Endothelial cell of umbilical vein (primary cell): ENCODE results near the gene PKP3. TPM values are rescaled to one million over a fixed set of nuclear protein-coding genes. Genes with fewer than 3 reads are reported as not detected.

Experiments
- BruUV-seq: library from RNA; stranded (reverse); fragments of 400-500 nt; replicated peaks from 2 replicates; lab custom pipeline; 2021; lab: Mats Ljungman, UMichigan
- CTCF ChIA-PET: fragments of 300-600, 350-600 bp; sonication (Branson Sonifier 250); formaldehyde crosslinking; loops from one replicate; lab custom pipeline; 2021; ENCODE audit warnings: antibody characterized with exemption, inconsistent platforms; lab: Charles Lee
- POLR2A ChIA-PET: fragments of 300-600, 350-600 bp; sonication (Branson Sonifier 250); formaldehyde crosslinking; loops from one replicate; lab custom pipeline; 2021; ENCODE audit warnings: antibody characterized with exemption, inconsistent platforms; lab: Charles Lee
- DNase-seq: peaks from one replicate; pipeline ENCODE4 v3.0.0-alpha.2; 2011; ENCODE audit warnings: low read depth, low spot score
- FAIRE-seq: peaks from 2 replicates; lab custom pipeline; 2011; peaks lifted over from hg19 to GRCh38; lab: Jason Lieb, UNC
- H2AFZ ChIP-seq: 2 replicates; pipeline ENCODE4 v1.6.0; 2012; ENCODE audit warnings: low read depth, low read length, control low read depth, inconsistent platforms
- H3K27ac ChIP-seq: 2 replicates; pipeline ENCODE4 v1.5.1; 2011; ENCODE audit warnings: low read depth, mild to moderate bottlenecking, control low read depth, low read length, moderate library complexity; ENCODE audit not compliant: insufficient read depth
- H3K27me3 ChIP-seq, 2 experiments: 2 replicates each; pipeline versions ENCODE4 v1.6.0 to v1.6.1; 2011; ENCODE audit warnings: low read length in 2 of 2, mixed read lengths in 1 of 2; ENCODE audit not compliant: control insufficient read depth in 2 of 2, insufficient read depth in 2 of 2
- H3K36me3 ChIP-seq, 2 experiments: 2 replicates in 1 of 2; 3 replicates in 1 of 2; pipeline ENCODE4 v1.5.1; 2011; ENCODE audit warnings: low read length in 2 of 2, mild to moderate bottlenecking in 1 of 2, moderate library complexity in 1 of 2; ENCODE audit not compliant: control insufficient read depth in 2 of 2, insufficient read depth in 2 of 2; ENCODE audit errors: extremely low read depth in 1 of 2
- H3K4me1 ChIP-seq: 3 replicates; pipeline ENCODE4 v1.5.1; 2011; ENCODE audit warnings: mild to moderate bottlenecking, low read length; ENCODE audit not compliant: control insufficient read depth, insufficient read depth; ENCODE audit errors: extremely low read depth
- H3K4me2 ChIP-seq: 2 replicates; pipeline ENCODE4 v1.6.1; 2011; ENCODE audit warnings: low read length, control low read depth, mixed read lengths; ENCODE audit not compliant: insufficient read depth
- H3K4me3 ChIP-seq, 3 experiments: fragments of 200-600 bp in 1 of 3; sonication (generic), shearing (Covaris generic) in 1 of 3; replicated peaks in 1 of 3; 2 replicates each; pipeline ENCODE4 v1.5.1; 2011 to 2016; ENCODE audit warnings: control low read depth in 3 of 3, low read length in 3 of 3, mild to moderate bottlenecking in 2 of 3, inconsistent platforms in 1 of 3, low read depth in 1 of 3, moderate library complexity in 1 of 3; ENCODE audit not compliant: insufficient read depth in 1 of 3
- H3K79me2 ChIP-seq: 2 replicates; pipeline ENCODE4 v1.6.0; 2012; ENCODE audit warnings: low read length, inconsistent platforms; ENCODE audit not compliant: control insufficient read depth, insufficient read depth
- H3K9ac ChIP-seq: replicated peaks from 2 replicates; pipeline ENCODE3; 2011; ENCODE audit warnings: low read length, control low read depth; ENCODE audit not compliant: insufficient read depth; ENCODE audit errors: extremely low read depth
- H3K9me1 ChIP-seq: replicated peaks from 3 replicates; pipeline ENCODE4 v1.6.0; 2011; ENCODE audit warnings: mild to moderate bottlenecking, low read length; ENCODE audit not compliant: control insufficient read depth, insufficient read depth; ENCODE audit errors: extremely low read depth
- H3K9me3 ChIP-seq: replicated peaks from 2 replicates; pipeline ENCODE4 v1.5.1; 2012; ENCODE audit warnings: low read length, inconsistent platforms; ENCODE audit not compliant: control insufficient read depth, insufficient read depth
- H4K20me1 ChIP-seq: replicated peaks from 2 replicates; pipeline ENCODE3; 2011; ENCODE audit warnings: mild to moderate bottlenecking, low read length; ENCODE audit not compliant: control insufficient read depth, insufficient read depth; ENCODE audit errors: extremely low read depth
- EZH2 ChIP-seq: IDR thresholded peaks from 2 replicates; pipeline ENCODE4 v1.6.1; 2012; ENCODE audit warnings: borderline replicate concordance, low read depth, mild to moderate bottlenecking, moderate library complexity, low read length, inconsistent platforms; ENCODE audit not compliant: severe bottlenecking
- FOS ChIP-seq: IDR thresholded peaks from 2 replicates; pipeline ENCODE4 v1.6.1; 2011; ENCODE audit warnings: mild to moderate bottlenecking, low read length, moderate library complexity, borderline replicate concordance; ENCODE audit not compliant: insufficient read depth
- GATA2 ChIP-seq: IDR thresholded peaks from 2 replicates; pipeline ENCODE4 v1.7.0; 2011; ENCODE audit warnings: low read depth, mild to moderate bottlenecking, moderate library complexity, mixed read lengths, low read length; ENCODE audit not compliant: insufficient read length, insufficient read depth
- JUN ChIP-seq: IDR thresholded peaks from 2 replicates; pipeline ENCODE4 v1.6.1; 2011; ENCODE audit warnings: borderline replicate concordance, low read depth; ENCODE audit not compliant: insufficient read length, insufficient read depth
- MAX ChIP-seq: IDR thresholded peaks from 2 replicates; pipeline ENCODE4 v1.6.1; 2011; ENCODE audit not compliant: insufficient read depth, insufficient read length
- MYC ChIP-seq: IDR thresholded peaks from one replicate; pipeline ENCODE4 v1.6.1; 2011; ENCODE audit warnings: mild to moderate bottlenecking, low read depth, low read length
- POLR2A ChIP-seq: IDR thresholded peaks from 2 replicates; pipeline ENCODE4 v1.6.1; 2012; ENCODE audit warnings: low read depth, mild to moderate bottlenecking, control low read depth, low read length
- POLR2AphosphoS5 ChIP-seq: IDR thresholded peaks from 2 replicates; pipeline ENCODE4 v1.6.1; 2012; ENCODE audit warnings: low read depth, mild to moderate bottlenecking, control low read depth, low read length, moderate library complexity; ENCODE audit not compliant: insufficient read depth
- dilution Hi-C: fragments of 300-500 bp; cut with MboI; formaldehyde crosslinking; loops from one replicate; pipeline ENCODE4 v1.15.0; 2019; ENCODE audit warnings: low sequenced_read_pairs; ENCODE audit not compliant: extremely low pct_ligation_motif_present
- intact Hi-C: fragments of 100-400 bp; cut with micrococcal nuclease; formaldehyde crosslinking; loops from one replicate; pipeline ENCODE4 v1.10.0; 2022
- polyA plus RNA-seq, 4 experiments: library from polyadenylated mRNA; depleted of rRNA in 3 of 4; stranded (reverse) in 3 of 4; unstranded in 1 of 4; fragments of >200 nt; gene quantifications; 2 replicates each; pipeline versions ENCODE4 v1.2.1 to v1.2.3, GENCODE V29; 2011 to 2012; ENCODE audit warnings: missing spikeins in 1 of 4
- total RNA-seq: library from RNA; stranded (reverse); gene quantifications from 2 replicates; pipeline ENCODE4 v1.2.3, GENCODE V29; 2021
- TF ChIP-seq, protein P1 (sequence below), 2 donors: IDR thresholded peaks; 1 replicate in 1 of 2; 2 replicates in 1 of 2; pipeline ENCODE4 v1.5.1; 2011; ENCODE audit warnings: low read length in 2 of 2, mild to moderate bottlenecking in 2 of 2, moderate library complexity in 2 of 2, control low read depth in 1 of 2, inconsistent platforms in 1 of 2, low read depth in 1 of 2; ENCODE audit not compliant: insufficient read depth in 1 of 2; ENCODE audit errors: extremely low read depth in 1 of 2

The PKP3 gene
- total and polyA plus RNA-seq, 2 donors (not counting 3 experiments of a cell fraction or from before 2014, with no cell fraction given), result 0.27 to 0.59 TPM

DNA sequence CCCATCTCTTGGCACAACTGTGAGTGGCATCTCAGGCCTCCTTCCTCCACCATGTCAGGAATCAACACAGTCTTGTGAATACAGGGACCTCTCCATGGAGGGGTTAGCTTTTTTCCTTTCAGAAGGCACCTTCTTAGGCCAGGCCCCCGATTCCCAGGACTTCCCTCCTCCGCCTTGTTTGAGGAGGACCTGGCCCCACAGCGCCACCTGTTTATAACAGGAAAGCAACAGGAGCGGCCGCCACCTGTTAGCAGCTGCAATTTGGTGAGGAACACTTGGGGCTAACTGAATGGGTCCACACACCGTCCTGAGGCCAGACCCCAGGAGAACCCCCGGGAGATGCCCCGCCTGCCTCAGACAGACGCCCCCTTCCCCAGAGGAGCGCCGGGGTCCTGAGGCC, 3.8 kb upstream of the PKP3 start:
- Histone ChIP-seq H3K9me3 (no peaks in the 10 kb centered on the region), H3K9ac (no peak overlapping the region), H4K20me1 (no peaks in the 10 kb centered on the region), H3K79me2 (no peaks in the 10 kb centered on the region), H2AFZ (no peak overlapping the region), H3K27ac (no peak overlapping the region), H3K9me1 (no peaks in the 10 kb centered on the region), H3K4me2 (no peak overlapping the region), H3K4me3 (no peak overlapping the region), H3K4me1 (no peaks in the 10 kb centered on the region), H3K36me3 (no peaks in the 10 kb centered on the region), H3K27me3 (peaks cover 0 to 4% of the 10 kb centered on the region in 2 experiments)
- dilution Hi-C loops (no loop called here), intact Hi-C loops (no loop called here)
- TF ChIP-seq GATA2, result no peak
- TF ChIP-seq POLR2AphosphoS5, result no peak
- TF ChIP-seq MYC, result no peak
- no peak for TF ChIP-seq EZH2
- no peak for TF ChIP-seq MAX
- no peak for TF ChIP-seq JUN
- TF ChIP-seq, protein P1, sequence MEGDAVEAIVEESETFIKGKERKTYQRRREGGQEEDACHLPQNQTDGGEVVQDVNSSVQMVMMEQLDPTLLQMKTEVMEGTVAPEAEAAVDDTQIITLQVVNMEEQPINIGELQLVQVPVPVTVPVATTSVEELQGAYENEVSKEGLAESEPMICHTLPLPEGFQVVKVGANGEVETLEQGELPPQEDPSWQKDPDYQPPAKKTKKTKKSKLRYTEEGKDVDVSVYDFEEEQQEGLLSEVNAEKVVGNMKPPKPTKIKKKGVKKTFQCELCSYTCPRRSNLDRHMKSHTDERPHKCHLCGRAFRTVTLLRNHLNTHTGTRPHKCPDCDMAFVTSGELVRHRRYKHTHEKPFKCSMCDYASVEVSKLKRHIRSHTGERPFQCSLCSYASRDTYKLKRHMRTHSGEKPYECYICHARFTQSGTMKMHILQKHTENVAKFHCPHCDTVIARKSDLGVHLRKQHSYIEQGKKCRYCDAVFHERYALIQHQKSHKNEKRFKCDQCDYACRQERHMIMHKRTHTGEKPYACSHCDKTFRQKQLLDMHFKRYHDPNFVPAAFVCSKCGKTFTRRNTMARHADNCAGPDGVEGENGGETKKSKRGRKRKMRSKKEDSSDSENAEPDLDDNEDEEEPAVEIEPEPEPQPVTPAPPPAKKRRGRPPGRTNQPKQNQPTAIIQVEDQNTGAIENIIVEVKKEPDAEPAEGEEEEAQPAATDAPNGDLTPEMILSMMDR (IDR thresholded peaks at IDR 0.05; ENCODE audit: extremely low read depth in 1 of 2, insufficient read depth in 1 of 2, low read depth in 1 of 2, low read length in 2 of 2), result no peak
- no peak for TF ChIP-seq FOS
- TF ChIP-seq POLR2A, result no peak
- POLR2A ChIA-PET, result no interaction called here
- FAIRE-seq, result no peak
- DNase-seq, result no peak
- BruUV-seq, result no TSS peak
- CTCF ChIA-PET, result no interaction called here
